HL-60 (cell line): ENCODE data around the gene TMPRSS6.

Experiments used
- POLR2AphosphoS5 ChIP-seq: IDR thresholded peaks from 2 replicates; pipeline ENCODE4 v1.6.1; 2012; ENCODE audit warnings: low read depth
- TF ChIP-seq, protein P1 (sequence below): IDR thresholded peaks from one replicate; pipeline ENCODE4 v1.5.1; 2011; ENCODE audit warnings: low read length, control low read depth, inconsistent platforms; ENCODE audit not compliant: insufficient read depth

DNA sequence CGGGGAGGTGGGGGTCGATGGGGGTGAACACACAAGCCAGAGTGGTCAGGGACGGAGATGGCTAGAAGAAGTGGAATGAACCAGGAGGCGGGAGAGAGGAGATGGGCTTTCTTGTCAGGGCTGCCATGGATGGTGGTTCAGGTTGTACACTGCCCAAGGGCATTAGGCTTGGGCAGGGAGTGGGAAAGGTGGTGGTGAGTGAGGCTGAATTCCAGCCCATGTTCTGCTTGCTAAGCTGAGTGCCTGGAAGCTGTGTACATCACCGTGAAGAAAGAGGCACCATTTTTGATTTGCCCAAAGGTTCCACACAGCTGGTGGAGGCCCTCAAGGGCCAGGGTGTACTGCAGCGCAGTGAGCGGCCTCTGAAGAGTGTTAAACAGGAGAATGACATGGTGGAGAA lies 23.3 kb upstream of the TMPRSS6 start:
- TF ChIP-seq, protein P1, sequence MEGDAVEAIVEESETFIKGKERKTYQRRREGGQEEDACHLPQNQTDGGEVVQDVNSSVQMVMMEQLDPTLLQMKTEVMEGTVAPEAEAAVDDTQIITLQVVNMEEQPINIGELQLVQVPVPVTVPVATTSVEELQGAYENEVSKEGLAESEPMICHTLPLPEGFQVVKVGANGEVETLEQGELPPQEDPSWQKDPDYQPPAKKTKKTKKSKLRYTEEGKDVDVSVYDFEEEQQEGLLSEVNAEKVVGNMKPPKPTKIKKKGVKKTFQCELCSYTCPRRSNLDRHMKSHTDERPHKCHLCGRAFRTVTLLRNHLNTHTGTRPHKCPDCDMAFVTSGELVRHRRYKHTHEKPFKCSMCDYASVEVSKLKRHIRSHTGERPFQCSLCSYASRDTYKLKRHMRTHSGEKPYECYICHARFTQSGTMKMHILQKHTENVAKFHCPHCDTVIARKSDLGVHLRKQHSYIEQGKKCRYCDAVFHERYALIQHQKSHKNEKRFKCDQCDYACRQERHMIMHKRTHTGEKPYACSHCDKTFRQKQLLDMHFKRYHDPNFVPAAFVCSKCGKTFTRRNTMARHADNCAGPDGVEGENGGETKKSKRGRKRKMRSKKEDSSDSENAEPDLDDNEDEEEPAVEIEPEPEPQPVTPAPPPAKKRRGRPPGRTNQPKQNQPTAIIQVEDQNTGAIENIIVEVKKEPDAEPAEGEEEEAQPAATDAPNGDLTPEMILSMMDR: no peak
- TF ChIP-seq POLR2AphosphoS5: no peak
